ENCODE results near the gene GREM2.

- TF ChIP-seq CTCF (IDR thresholded peaks at IDR 0.05; ENCODE audit: low read length) (no peak), EZH2 (IDR thresholded peaks at IDR 0.05; ENCODE audit: borderline replicate concordance, low read length) (no peak)
Measured at GRCh38 chr1:240598216-240599001, 13.5 kb downstream of the GREM2 start.
